VCaP (cell line): ENCODE results near the gene IFIH1.

Experiments used
- H3K27ac ChIP-seq: fragments of 450-650 bp; 2 replicates; pipeline ENCODE4 v1.5.1; 2017
- CTCF ChIP-seq: fragments of 450-650 bp; conservative IDR thresholded peaks from 2 replicates; pipeline ENCODE4 v1.5.1; 2017; ENCODE audit warnings: mild to moderate bottlenecking, moderate library complexity

The IFIH1 gene

GRCh38 chr2:162243715-162244114, 74.8 kb downstream of the IFIH1 start:
- no peak for TF ChIP-seq CTCF
- H3K27ac ChIP-seq, result no peak overlapping the region

DNA sequence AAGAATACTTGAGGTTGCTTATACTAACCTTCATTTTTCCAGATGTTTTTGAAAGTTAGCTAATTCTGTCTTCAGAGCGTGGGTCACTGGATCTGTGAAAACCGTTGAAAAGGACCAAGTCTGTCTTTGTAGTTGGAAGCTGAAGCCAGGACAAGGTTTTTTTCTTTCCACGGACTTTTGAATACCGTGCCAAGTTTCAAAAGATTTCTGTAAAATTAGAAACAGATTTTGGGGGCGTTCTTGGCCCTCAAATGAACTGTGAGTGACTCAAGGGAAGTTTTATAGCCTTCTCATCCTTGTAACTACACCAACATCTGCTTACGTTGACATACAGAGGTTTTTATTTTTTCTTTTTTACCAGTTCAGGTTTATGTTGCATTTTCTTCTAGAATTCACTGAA, 75.2 kb downstream of the IFIH1 start, which contains the start of gene FAP:
Gene FAP (minus strand): TSS at position 152 of the 400 bp plus-strand sequence. CDS start 118 bp downstream, at position 34.
- H3K27ac ChIP-seq, result no peak within 1 kb of the TSS

GRCh38 chr2:162242586-162243280, 75.8 kb downstream of the IFIH1 start:
- no peak for TF ChIP-seq CTCF
- H3K27ac ChIP-seq, result no peak overlapping the region

More for the DNA sequence above, 75.2 kb downstream of the IFIH1 start, which contains the start of gene FAP:
- no peak for TF ChIP-seq CTCF

DNA sequence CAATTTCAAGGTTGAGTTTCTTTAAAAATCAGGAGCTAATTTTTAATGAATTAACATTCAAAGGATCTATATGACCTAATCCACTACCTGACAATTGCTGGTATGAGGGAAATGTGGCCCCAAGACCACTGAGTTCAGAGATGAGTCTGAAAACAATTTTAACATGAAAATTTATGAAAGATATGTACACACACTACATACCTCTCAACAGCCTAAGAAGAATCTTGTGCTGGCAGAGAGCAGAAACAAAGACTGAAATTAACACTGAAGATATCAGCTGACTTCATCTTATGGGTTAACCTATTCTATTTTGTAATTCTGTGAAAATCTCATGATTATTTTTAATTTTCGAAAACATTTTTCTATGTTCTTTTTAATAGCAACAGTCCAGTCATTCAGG, 76.9 kb downstream of the IFIH1 start:
- no peak overlapping the region for H3K27ac ChIP-seq
- no peak for TF ChIP-seq CTCF

DNA sequence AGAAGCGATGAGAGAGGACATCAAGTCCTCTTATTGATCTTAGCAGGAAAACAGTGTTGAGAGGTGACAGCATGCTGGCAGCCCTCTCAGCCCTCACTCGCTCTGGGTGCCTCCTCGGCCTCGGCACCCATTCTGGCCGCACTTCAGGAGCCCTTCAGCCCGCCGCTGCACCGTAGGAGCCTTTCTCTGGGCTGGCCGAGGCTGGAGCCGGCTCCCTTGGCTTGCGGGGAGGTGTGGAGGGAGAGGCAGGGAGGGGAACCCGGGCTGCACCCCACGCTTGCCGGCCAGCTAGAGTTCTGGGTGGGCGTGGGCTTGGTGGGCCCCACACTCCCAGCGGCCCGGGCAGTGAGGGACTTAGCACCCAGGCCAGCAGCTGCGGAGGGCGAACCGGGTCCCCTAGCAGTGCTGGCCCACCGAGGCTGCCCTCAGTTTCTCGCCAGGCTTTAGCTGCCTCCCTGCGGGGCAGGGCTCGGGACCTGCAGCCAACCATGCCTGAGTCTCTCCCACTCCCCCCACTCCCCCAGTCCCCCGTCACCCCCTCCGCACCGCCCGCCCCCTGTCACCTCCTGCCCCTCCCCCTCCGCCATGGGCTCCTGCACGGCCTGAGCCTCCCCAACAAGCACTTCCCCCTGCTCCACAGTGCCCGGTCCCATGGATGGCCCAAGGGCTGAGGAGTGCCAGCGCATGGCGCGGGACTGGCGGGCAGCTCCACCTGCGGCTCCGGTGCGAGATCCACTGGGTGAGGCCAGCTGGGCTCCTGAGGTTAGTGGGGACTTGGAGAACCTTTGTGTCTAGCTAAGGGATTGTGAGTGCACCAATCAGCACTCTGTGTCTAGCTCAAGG, 83.6 kb downstream of the IFIH1 start:
- no peak overlapping the region for H3K27ac ChIP-seq
- no peak for TF ChIP-seq CTCF

DNA sequence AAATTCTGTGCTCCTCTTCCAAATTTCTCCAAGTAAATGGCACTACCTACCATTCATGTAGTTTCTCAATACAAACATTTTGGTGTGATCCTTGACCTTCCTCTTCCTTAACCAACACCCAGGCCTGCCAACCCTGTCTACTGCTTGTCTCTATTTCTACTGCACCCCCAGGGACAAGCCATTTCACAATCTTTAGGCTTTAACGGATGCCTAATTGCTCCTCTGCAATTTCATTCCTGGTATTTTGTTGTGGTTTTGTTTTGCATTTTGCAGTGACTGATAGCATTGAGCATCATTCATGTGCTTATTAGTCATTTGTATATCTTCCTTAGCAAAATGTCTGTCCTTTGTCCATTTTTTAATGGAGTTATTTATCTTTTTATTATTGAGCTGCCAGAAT, 85.3 kb downstream of the IFIH1 start:
- H3K27ac ChIP-seq, result no peak overlapping the region
- TF ChIP-seq CTCF, result no peak

DNA sequence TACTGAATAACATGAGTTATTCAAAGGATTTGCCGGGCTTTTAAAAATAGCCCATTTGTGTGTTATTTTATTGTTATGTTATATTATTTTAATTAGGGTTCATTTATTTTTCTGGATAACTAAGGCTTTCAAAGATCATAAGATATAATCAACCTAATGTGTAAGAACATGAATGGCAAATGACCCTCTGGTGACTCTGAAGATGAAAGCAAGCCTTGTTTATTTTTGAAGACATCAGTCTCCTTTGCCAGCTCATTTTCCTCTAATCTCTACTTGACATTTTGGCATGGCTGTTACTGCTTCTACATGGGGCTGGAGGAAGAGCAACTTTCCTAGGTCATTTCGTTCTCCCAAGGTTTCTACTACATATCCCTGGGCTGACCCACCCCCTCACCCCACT, 85.8 kb downstream of the IFIH1 start:
- H3K27ac ChIP-seq, result no peak overlapping the region
- no peak for TF ChIP-seq CTCF
